Smooth muscle cell (in vitro differentiated cells): ENCODE measurements around the gene CD8B. TPM values are rescaled to one million over a fixed set of nuclear protein-coding genes. Genes with fewer than 3 reads are reported as not detected.

Experiments
- DNase-seq: peaks from one replicate; lab custom pipeline; 2025; ENCODE audit not compliant: unreplicated experiment; lab: John Stamatoyannopoulos, UW
- H2AFZ ChIP-seq: fragments of 200-600 bp; sonication (generic); 2 replicates; pipeline ENCODE4 v1.6.0; 2016; ENCODE audit warnings: antibody characterized with exemption, low read depth, mild to moderate bottlenecking
- H3F3A ChIP-seq: fragments of 200-600 bp; sonication (generic); 2 replicates; pipeline ENCODE4 v1.6.0; 2017; ENCODE audit warnings: antibody characterized with exemption, low read depth
- H3K27ac ChIP-seq: fragments of 200-600 bp; sonication (generic); 2 replicates; pipeline ENCODE4 v1.5.1; 2016; ENCODE audit warnings: low read depth, mild to moderate bottlenecking
- H3K27me3 ChIP-seq: fragments of 200-600 bp; sonication (generic); 2 replicates; pipeline ENCODE4 v1.6.1; 2016; ENCODE audit warnings: low read depth, mild to moderate bottlenecking
- H3K36me3 ChIP-seq: fragments of 200-600 bp; sonication (generic); 2 replicates; pipeline ENCODE4 v1.5.1; 2016; ENCODE audit warnings: low read depth
- H3K4me1 ChIP-seq: fragments of 200-600 bp; sonication (generic); 2 replicates; pipeline ENCODE4 v1.5.1; 2016; ENCODE audit warnings: low read depth
- H3K4me2 ChIP-seq: fragments of 200-600 bp; sonication (generic); 2 replicates; pipeline ENCODE4 v1.6.0; 2016; ENCODE audit warnings: mild to moderate bottlenecking
- H3K4me3 ChIP-seq: fragments of 200-600 bp; sonication (generic); 2 replicates; pipeline ENCODE4 v1.5.1; 2016; ENCODE audit warnings: mild to moderate bottlenecking
- H3K79me2 ChIP-seq: fragments of 200-600 bp; sonication (generic); 2 replicates; pipeline ENCODE4 v1.6.0; 2016; ENCODE audit warnings: low read depth, mild to moderate bottlenecking
- H3K9ac ChIP-seq: fragments of 200-600 bp; sonication (generic); 2 replicates; pipeline ENCODE4 v1.6.0; 2016; ENCODE audit warnings: low read depth
- H3K9me3 ChIP-seq: fragments of 200-600 bp; sonication (generic); replicated peaks from 2 replicates; pipeline ENCODE4 v1.5.1; 2016; ENCODE audit warnings: low read depth
- H4K20me1 ChIP-seq: fragments of 200-600 bp; sonication (generic); 2 replicates; pipeline ENCODE4 v1.6.0; 2016; ENCODE audit warnings: low read depth
- WGBS: methylation state at CpG from one replicate; pipeline ENCODE4 v1.1.7; 2016; ENCODE audit warnings: low lambda C conversion rate; 5-methylcytosine and 5-hydroxymethylcytosine counted together
- polyA plus RNA-seq: library from polyadenylated mRNA; unstranded; fragments of >200 nt; fragmentation: Nextera tagmentation; extraction: Ambion mirVana; gene quantifications from 2 replicates; pipeline ENCODE4 v1.2.1, GENCODE V29; 2016
- total RNA-seq: library from RNA; depleted of rRNA; stranded (reverse); fragments of >200 nt; gene quantifications from 2 replicates; pipeline ENCODE4 v1.2.3, GENCODE V29; 2014
- TF ChIP-seq, protein P1 (sequence below): fragments of 200-600 bp; sonication (generic); IDR thresholded peaks from 2 replicates; pipeline ENCODE4 v1.5.1; 2017; ENCODE audit warnings: borderline replicate concordance, mild to moderate bottlenecking, antibody characterized with exemption; ENCODE audit not compliant: insufficient read depth, poor library complexity, severe bottlenecking

CD8B gene
- total and polyA plus RNA-seq, 2 experiments from 2014 or later, result not detected

DNA sequence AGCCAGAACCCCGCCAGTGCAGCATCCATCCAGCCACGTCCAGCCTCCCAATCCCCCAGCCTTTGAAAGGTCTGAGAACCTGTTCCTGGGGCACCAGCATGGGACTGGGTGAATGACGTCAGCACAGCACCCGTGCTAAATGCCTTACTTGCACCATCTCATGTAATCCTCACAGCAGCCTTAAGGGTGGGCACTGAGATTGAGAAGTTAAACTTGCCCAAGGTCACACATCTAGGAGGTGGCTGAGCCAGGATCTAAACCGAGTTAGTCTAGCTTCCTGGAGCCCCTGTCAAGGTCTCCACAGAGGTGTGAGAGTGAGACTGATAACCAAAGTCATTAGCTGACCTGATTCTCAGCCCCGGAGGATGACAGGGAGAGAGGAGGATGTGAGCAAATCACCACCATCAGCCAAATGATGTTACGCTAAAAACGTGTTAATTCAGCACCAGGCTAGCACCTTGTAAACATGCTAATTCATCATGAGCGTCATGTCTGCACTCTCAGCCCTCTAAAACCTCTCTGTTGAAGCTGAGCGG is 75.6 kb downstream of the CD8B start:
- 66% methylated on average over 10 of the region's 10 CpGs for WGBS
- peaks cover 75% of the 10 kb centered on the region for H3K27me3 ChIP-seq

DNA sequence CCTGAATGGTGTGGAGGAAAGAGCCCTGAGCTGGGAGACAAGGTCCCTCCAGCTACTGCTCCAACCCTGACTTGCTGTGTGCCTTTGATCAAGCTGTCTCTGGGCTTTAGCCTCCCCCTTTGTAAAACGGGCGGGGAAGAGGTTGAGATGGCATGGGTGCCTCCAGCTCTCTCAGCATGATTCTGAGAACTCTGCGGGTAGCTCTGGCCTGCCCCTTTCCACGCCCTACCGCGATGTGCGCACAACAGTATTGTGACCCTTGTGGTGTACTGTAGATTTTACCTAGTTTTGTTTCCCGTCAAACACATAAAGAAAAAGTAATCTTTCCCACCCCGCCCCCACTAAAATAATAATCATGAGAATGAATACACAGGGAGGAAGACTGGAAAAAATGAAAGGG is 76.2 kb downstream of the CD8B start:
- Histone ChIP-seq H3K27me3 (peaks cover 69% of the 10 kb centered on the region), H3K9me3 (no peaks in the 10 kb centered on the region), H4K20me1 (no peaks in the 10 kb centered on the region), H3K36me3 (no peaks in the 10 kb centered on the region), H3F3A (no peaks in the 10 kb centered on the region), H3K79me2 (no peaks in the 10 kb centered on the region), H3K27ac (no peak overlapping the region), H3K9ac (no peak overlapping the region), H3K4me1 (peaks cover 5% of the 10 kb centered on the region), H3K4me3 (no peak overlapping the region), H3K4me2 (no peak overlapping the region), H2AFZ (no peak overlapping the region)
- WGBS, result 91% methylated on average over 9 of the region's 9 CpGs
- TF ChIP-seq, protein P1, sequence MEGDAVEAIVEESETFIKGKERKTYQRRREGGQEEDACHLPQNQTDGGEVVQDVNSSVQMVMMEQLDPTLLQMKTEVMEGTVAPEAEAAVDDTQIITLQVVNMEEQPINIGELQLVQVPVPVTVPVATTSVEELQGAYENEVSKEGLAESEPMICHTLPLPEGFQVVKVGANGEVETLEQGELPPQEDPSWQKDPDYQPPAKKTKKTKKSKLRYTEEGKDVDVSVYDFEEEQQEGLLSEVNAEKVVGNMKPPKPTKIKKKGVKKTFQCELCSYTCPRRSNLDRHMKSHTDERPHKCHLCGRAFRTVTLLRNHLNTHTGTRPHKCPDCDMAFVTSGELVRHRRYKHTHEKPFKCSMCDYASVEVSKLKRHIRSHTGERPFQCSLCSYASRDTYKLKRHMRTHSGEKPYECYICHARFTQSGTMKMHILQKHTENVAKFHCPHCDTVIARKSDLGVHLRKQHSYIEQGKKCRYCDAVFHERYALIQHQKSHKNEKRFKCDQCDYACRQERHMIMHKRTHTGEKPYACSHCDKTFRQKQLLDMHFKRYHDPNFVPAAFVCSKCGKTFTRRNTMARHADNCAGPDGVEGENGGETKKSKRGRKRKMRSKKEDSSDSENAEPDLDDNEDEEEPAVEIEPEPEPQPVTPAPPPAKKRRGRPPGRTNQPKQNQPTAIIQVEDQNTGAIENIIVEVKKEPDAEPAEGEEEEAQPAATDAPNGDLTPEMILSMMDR, result no peak
- no peak for DNase-seq

More for the DNA sequence above, 75.6 kb downstream of the CD8B start:
- H3K4me2 ChIP-seq, result no peak overlapping the region
- TF ChIP-seq, protein P1, result no peak
- no peaks in the 10 kb centered on the region for H3K36me3 ChIP-seq
- H3K9ac ChIP-seq, result no peak overlapping the region
- H3F3A ChIP-seq, result no peaks in the 10 kb centered on the region
- H4K20me1 ChIP-seq, result no peaks in the 10 kb centered on the region
- H3K4me1 ChIP-seq, result peaks cover 11% of the 10 kb centered on the region
- H3K9me3 ChIP-seq, result no peaks in the 10 kb centered on the region
- no peak overlapping the region for H3K27ac ChIP-seq
- no peaks in the 10 kb centered on the region for H3K79me2 ChIP-seq
- H2AFZ ChIP-seq, result no peak overlapping the region
- H3K4me3 ChIP-seq, result no peak overlapping the region
- DNase-seq, result no peak

DNA sequence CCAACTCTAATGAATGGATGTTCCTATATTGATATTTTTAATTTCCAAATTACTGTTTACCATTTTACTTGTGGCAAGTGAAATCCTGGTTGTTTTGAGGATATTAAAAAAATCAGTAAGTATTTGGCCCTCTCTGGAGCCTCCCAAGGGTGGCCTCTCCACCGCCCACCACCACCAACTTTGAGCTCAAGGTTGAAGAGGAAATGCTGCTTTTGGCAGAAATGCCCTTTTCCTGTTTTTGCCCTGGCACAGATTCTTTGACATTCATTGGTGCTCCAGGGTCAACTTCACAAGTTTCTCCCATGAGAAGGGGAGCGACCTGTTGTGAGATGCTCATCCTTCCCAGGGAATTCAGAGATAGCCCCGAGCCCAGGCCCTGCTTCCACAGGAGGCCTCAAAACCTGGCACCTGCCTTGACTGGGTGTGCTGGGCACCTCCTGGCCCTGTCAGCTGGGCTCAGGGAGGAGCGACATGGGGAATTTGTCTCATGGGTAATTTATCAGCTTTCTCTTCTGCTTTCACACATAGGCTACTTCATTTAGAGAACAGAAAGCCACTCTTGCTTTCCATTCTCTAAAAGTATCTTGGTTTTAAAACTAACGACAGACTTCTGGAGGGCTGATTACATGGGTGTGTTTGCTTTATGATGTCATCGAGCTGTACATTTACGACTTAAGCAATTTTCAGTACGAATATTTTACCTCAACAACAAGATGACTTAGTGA is 77.9 kb downstream of the CD8B start:
- Histone ChIP-seq H4K20me1 (no peaks in the 10 kb centered on the region), H3K36me3 (no peaks in the 10 kb centered on the region), H3K9me3 (no peaks in the 10 kb centered on the region), H3K4me1 (no peaks in the 10 kb centered on the region), H3K4me3 (no peak overlapping the region), H3K79me2 (no peaks in the 10 kb centered on the region), H3K4me2 (no peak overlapping the region), H3K27ac (no peak overlapping the region), H3F3A (no peaks in the 10 kb centered on the region), H3K9ac (no peak overlapping the region), H3K27me3 (peaks cover 52% of the 10 kb centered on the region), H2AFZ (no peak overlapping the region)
- DNase-seq, result no peak
- TF ChIP-seq, protein P1, result no peak
- WGBS, result 84% methylated on average over 8 of the region's 8 CpGs

DNA sequence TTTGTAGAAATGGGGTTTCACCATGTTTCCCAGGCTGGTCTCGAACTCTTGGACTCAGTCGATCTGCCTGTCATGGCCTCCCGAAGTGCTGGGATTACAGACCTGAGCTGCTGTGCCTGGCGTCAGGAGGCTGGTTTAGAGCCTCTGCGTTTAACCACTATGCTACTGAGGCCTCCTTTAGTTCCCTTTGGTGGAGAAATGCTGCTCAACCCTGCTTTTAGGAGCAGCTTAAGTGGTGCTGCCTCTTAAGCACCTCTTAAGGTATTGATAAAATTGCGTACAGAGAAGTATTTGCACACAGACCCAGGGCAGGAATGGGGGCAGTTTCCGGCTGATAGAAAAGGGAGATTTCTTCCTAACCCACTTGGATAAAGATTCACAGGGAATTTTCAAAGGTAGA is 78.9 kb downstream of the CD8B start:
- Histone ChIP-seq H3K9me3 (no peaks in the 10 kb centered on the region), H3K4me3 (no peak overlapping the region), H3K9ac (no peak overlapping the region), H3F3A (no peaks in the 10 kb centered on the region), H2AFZ (no peak overlapping the region), H3K27me3 (peaks cover 42% of the 10 kb centered on the region), H3K36me3 (no peaks in the 10 kb centered on the region), H3K4me2 (no peak overlapping the region), H3K27ac (no peak overlapping the region), H3K4me1 (no peaks in the 10 kb centered on the region), H3K79me2 (no peaks in the 10 kb centered on the region), H4K20me1 (no peaks in the 10 kb centered on the region)
- DNase-seq, result no peak
- TF ChIP-seq, protein P1, result no peak
- WGBS, result 87% methylated on average over 7 of the region's 7 CpGs
